HT1080 (cell line): ENCODE data around the gene SMIM36. TPM values are rescaled to one million over a fixed set of nuclear protein-coding genes. Genes with fewer than 3 reads are reported as not detected.
"Not testable (repeated sequence)": the region's sequence is repeated elsewhere in the genome, so short reads cannot be mapped to it uniquely, and the experiment has no call there.

ENCODE experiments used
- DNase-seq: peaks from one replicate; pipeline ENCODE4 v3.0.0-alpha.2; 2015; ENCODE audit warnings: low read depth
- polyA plus RNA-seq, 2 experiments: library from polyadenylated mRNA; depleted of rRNA; stranded (reverse); fragments of >200 nt; gene quantifications; 2 replicates each; pipeline ENCODE4 v1.2.3, GENCODE V29; 2015
- total RNA-seq: library from RNA; depleted of rRNA; stranded (reverse); fragments of >200 nt; shearing (Covaris generic); gene quantifications from 2 replicates; pipeline ENCODE4 v1.2.3, GENCODE V29; 2014; rRNA removed

Gene SMIM36
- not detected in 2 replicates for total RNA-seq
- not detected in 2 replicates for polyA plus RNA-seq (2015; cell fraction: cytosol; rRNA removed)
- not detected in 2 replicates for polyA plus RNA-seq (2015; cell fraction: nucleus; rRNA removed)

DNA sequence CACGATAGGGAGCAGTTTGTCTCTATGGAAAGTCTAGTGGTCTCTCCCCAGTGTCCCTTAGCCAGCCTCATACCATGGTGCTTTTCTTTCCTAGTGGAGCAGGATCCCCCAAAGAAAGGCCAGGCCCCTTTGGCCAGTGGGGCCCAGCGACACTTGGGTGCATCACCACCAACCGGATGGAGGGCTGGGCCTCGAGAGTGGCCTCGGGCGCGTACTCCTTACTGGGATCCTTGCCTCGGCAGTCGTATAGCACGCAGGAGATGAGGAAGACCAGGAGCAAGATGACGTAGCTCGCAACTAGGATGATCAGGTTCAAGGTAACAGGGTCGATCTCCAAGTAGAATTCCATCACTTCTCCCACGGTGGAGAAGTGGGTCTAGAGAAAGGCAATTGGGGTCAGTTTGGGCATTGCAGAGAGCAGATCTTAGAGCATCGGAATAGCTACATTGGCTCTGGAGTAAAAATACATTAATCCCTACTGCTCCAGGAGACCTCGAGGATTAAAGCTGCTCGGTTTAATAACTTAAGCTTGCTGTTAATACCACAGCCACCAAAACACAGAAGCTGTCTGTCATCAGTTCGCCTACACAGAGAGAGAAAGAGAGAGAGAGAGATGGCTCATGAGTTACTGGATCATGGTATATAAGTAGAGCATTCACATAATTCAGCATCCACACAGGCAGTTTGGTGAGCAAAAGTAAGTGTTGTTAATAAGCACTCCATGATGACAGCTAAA lies at the start of gene SMIM36:
Gene SMIM36, minus strand, starts transcription at position 467 of the 736 bp plus-strand sequence.
- no peak for DNase-seq

- DNase-seq, result no peak
Measured at GRCh38 chr17:55555772-55556171, 44.5 kb upstream of the SMIM36 start.

DNA sequence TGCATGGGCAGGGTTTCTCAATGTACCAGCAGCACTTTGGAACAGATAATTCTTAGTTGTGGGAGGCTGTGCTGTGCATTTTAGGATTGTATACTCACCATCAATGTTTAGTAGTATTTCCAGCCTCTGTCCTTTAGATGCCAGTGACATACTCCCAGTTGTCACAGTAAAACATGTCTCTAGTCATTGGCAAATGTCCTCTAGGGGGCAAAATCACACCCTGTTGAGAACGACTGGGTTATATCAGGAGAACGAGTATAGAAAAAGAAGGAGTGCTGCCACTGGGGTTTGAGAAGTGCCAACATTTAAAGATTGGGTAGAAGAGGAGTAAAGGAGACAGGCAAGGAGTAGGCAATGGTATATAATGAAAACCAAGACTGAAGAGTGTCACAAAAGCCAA lies 37.9 kb upstream of the SMIM36 start:
- no peak for DNase-seq

DNA sequence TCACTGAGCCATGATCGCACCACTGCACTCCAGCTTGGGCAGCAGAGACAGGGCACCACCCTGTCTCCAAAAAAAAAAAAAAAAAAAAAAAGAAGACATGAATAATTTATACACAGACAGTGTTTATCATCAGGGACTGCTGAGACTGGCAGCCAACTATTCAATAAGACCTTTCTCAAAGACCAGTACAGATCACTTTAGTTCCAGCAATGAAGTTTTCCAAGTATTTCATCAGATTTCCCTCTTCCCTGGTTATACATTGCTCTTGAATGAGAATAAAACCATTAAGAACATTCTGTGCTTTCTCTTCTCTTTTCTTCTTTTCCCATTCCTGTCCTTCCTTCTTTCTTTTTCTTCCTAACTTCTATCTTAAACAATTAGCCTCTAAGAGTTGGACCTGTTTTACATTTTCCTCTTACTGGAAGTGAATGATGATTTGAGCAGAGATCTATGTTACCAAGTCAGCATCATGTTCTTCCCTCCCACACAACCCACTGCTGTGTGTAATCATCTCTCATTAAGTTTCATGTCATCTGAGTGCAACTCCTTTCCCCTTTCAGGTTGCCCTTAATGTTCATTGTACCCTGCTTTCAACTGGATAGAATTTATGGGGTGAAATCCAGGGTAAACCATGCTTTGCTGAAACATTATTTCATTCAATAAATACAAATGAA lies 35.9 kb upstream of the SMIM36 start:
- DNase-seq, result no peak

GRCh38 chr17:55546481-55546880 lies 35.2 kb upstream of the SMIM36 start:
- no peak for DNase-seq

DNA sequence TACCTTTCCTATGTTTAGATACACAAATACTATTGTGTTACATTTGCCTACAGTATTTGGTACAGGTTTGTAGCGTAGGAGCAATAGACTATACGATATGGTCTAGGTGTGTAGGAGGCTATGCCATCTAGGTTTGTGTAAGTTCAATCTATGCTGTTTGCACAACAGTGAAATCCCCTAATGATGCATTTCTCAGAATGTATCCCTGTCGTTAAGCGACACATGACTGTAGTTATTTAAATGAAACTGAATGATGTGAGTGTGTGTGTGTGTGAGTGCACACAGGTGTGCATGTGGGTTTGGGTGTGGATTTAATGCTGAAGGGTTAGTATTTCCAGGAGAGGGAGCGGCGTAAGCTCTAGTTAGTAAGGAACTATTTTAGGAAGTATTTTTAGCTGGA lies 34.6 kb upstream of the SMIM36 start:
- DNase-seq, result no peak

DNA sequence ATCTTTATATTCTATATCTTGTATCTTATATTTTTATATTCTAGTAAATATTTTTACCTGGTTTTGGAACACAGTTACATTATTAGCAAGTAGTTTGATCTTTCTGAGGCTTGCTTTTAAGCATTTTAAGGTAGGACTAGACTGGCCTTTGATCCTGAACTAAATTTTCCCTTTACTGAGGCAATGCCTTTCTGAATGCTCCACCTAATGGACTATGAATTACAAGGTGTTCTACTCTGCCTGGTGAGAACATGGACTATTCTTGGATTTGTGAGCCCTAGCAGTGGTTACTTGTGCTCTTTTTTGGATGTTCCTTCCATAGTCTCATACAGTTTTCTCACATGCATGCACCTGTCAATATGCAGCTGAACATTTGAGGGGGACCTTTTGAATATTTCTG lies 32.5 kb upstream of the SMIM36 start:
- DNase-seq, result no peak

DNA sequence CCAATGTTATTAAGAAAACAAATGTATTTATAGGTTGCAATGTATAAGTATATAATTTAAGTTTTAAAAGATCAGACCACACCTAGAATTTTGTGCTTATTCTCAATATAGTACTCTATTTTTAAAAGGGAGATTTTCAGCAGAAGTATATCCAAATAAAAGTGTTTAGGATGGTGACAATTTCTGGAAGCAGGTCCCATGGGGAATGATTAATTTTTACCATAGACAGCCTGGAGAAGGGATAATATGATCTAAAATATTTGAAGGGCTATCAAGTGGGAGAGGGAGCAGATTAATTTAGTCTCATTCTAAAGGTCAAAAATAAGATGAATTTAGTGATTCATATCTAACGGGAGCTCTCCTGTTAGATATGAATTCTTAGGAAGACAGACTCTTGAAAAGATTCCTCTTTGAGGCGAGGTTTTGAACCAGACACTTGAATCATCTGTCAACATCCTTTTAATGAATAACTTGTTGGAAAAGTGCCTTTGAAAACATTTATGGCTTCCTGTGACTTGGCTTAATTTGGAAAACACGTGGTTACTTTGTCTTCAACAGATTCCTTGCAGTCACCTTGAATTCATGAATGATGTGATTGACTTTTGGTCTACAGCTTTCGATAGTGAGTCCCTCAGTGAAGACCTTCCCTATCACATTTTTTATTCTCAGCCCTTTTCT lies 29.3 kb upstream of the SMIM36 start:
- DNase-seq, result peak; percentile 67

DNA sequence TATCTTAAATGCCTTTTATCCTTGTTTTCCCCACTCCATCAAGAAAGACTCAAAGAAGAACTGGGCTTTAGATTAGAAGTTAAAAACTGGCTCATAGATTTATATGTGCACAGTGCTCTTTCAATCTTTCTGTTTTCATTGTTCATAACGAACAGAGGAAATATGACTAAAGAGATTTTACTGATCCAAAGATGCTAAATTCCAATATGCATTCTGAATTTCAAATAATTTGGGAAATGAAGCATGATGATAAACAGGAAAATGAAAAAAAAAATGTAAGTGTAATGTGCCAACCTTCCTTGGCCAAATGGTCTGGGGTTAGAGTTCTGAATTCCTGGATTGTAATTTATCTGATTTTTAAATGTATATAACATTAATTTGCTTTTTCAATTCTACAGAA lies 25.0 kb upstream of the SMIM36 start:
- DNase-seq, result no peak

- no peak for DNase-seq
Measured at GRCh38 chr17:55533608-55534007, 22.4 kb upstream of the SMIM36 start.

GRCh38 chr17:55532670-55533069 lies 21.4 kb upstream of the SMIM36 start:
- no peak for DNase-seq

DNA sequence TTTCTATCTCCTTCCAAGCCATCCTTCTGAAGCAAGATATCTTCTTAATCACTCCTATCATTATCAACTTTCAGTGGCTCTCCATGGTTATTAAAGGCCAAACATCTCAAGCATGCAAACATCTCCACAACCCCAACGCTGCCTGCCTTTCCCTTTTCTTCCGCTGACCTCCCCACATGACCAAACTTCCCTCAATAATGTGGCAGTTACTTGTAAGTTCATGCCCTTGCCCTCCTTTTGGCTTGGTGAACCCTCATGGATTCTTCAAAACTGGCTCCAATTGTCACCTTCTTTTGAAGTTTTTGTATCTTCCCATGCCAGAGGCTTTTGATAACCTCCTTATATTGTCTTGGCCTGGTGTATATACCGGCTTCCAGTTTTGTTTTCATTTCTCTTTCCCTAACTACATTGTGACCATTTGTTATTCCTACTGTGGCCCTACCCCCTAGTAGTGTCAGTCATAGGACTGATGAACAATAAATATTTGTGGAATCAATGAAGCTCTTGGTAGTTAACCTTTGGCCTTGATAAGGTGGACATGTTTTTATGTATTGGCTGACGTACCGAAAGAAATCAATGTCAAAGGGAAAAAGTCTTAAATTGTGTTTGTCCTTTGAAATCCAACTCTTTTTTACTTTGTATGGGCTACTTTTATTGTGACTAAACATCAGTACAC lies 19.9 kb upstream of the SMIM36 start:
- no peak for DNase-seq

- DNase-seq, result no peak
Measured at GRCh38 chr17:55530064-55530463, 18.8 kb upstream of the SMIM36 start.

- DNase-seq, result peak; percentile 11
Measured at GRCh38 chr17:55527540-55528118, 16.4 kb upstream of the SMIM36 start.

DNA sequence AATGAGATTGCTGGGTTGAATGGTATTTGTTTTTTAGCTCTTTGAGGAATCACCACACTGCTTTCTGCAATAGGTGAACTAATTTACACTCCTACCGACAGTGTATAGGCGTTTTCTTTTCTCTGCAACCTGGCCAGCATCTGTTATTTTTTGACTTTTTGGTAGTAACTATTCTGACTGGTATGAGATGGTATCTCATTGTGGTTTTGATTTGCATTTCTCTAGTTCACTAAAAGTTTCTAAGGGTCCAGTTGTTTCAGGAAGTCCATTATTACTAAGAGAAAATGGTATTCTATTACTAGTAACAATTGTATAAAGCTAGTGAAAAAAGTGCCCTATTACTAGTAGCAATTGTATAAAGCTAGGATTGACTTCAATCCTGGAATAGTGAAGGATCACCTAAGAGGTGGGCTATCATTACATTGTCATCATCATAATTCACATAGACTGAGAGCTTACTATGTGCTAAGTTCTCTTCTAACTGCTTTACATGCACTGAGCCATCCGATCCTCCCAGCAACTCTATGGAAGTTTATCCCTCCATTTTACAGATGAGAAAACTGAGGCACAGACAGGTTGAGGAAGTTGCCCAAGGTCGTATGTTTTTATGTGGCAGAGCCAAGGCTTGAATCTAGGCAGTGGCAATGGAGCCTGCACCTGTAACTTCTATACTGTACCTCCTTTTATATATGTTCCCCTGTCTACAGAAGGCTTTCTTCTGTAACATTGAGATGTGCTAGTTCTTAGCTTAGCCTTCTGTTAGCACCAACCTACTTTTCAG lies 13.4 kb upstream of the SMIM36 start:
- DNase-seq, result no peak

GRCh38 chr17:55523032-55523431 lies 11.8 kb upstream of the SMIM36 start:
- DNase-seq, result not testable (repeated sequence)

DNA sequence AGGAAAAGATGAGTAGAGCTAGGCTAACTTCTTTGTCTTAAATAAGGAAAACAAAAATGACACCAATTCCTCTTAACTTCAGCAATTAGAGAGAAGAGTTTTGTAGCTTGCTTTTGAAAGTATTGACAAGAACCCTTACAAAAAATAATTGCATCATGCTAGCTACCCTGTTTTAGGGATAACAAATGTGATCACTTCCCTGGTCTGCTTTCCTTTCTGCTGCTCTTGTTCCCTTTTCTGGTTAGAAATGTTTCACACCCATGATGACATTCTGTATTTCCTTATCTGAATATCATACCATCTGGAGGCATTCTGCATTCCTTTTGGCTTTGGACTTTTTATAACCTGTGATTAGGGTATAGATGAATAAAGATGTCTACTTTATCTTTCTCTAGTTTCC lies 9.9 kb upstream of the SMIM36 start:
- no peak for DNase-seq

DNA sequence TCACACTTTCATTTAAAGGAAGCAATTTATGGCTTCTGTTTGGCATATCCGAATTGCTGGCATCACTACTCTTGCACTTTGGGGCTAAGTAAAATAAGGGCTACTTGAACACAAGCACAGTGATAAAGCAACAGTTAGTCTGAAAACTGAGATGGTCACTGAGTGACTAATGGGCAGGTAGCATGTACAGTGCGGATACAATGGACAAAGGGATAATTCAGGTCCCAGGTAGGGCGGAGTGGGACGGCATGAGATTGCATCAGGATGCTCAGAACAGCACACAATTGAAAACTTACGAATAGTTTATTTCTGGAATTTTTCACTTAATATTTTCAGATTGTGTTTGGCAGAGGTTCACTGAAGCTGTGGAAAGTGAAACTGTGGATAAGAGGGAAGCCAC lies 9.2 kb upstream of the SMIM36 start:
- no peak for DNase-seq

DNA sequence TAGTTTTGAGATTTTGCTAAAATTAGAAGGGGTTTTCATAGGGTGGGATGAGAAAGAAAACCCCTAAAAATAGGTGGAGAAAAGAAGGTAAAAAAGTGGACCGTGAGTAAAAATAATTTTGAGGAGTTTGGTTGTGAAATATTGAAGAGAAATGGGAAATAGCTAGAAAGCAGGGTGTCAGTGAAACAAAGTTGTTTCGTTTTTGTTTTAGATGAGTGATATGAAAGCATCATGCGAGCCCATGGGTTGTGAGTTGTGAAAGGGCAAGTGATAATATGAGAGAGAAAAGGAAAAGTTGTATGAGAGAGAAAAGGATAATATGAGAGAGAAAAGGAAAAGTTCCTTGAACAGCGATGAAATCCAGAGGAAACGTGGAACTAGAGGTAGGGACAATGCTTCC lies 7.3 kb upstream of the SMIM36 start:
- no peak for DNase-seq

- peak; percentile 66 for DNase-seq
Measured at GRCh38 chr17:55513885-55514590, 2.8 kb upstream of the SMIM36 start.
